ENCODE results near the gene CTCFL. TPM values are rescaled to one million over a fixed set of nuclear protein-coding genes. Genes with fewer than 3 reads are reported as not detected.

CTCFL gene
- total RNA-seq, 1 donor from 2014 or later, result not detected

GRCh38 chr20:57467742-57468141 is 57.2 kb downstream of the CTCFL start:
- no peaks in the 10 kb centered on the region for H3K4me1 ChIP-seq
- H3K36me3 ChIP-seq, result no peaks in the 10 kb centered on the region
- ATAC-seq (no peak), DNase-seq (peak; percentile 29)
- no peaks in the 10 kb centered on the region for H3K9me3 ChIP-seq
- H3K27me3 ChIP-seq, result no peaks in the 10 kb centered on the region
- no peak overlapping the region for H3K27ac ChIP-seq
- TF ChIP-seq CTCF (IDR thresholded peaks at IDR 0.05), result no peak
- no peak overlapping the region for H3K4me3 ChIP-seq
- intact Hi-C loops (cut with DNase I), result no loop called here

- no peaks in the 10 kb centered on the region for H3K27me3 ChIP-seq
- no peak overlapping the region for H3K27ac ChIP-seq
- H3K4me1 ChIP-seq, result no peaks in the 10 kb centered on the region
- intact Hi-C loops (cut with DNase I), result no loop called here
- no peak for ATAC-seq
- no peaks in the 10 kb centered on the region for H3K9me3 ChIP-seq
- no peak overlapping the region for H3K4me3 ChIP-seq
- H3K36me3 ChIP-seq, result no peaks in the 10 kb centered on the region
- no peak for DNase-seq
- peak; percentile 10 for TF ChIP-seq CTCF (IDR thresholded peaks at IDR 0.05)
These were observed 59.0 kb downstream of the CTCFL start for GRCh38 chr20:57465943-57466342.

- no peak for TF ChIP-seq CTCF (IDR thresholded peaks at IDR 0.05)
- intact Hi-C loops (cut with DNase I), result no loop called here
- H3K4me1 ChIP-seq, result no peaks in the 10 kb centered on the region
- H3K4me3 ChIP-seq, result no peak overlapping the region
- DNase-seq (no peak), ATAC-seq (no peak)
- H3K9me3 ChIP-seq, result no peaks in the 10 kb centered on the region
- no peaks in the 10 kb centered on the region for H3K27me3 ChIP-seq
- no peak overlapping the region for H3K27ac ChIP-seq
- no peaks in the 10 kb centered on the region for H3K36me3 ChIP-seq
These were observed 59.5 kb downstream of the CTCFL start for GRCh38 chr20:57465486-57465885.

- H3K4me1 ChIP-seq, result no peaks in the 10 kb centered on the region
- intact Hi-C loops (cut with DNase I), result no loop called here
- H3K9me3 ChIP-seq, result no peaks in the 10 kb centered on the region
- no peaks in the 10 kb centered on the region for H3K27me3 ChIP-seq
- no peaks in the 10 kb centered on the region for H3K36me3 ChIP-seq
- no peak overlapping the region for H3K27ac ChIP-seq
- peak; percentile 26 for TF ChIP-seq CTCF (IDR thresholded peaks at IDR 0.05)
- ATAC-seq (peak; percentile 84), DNase-seq (no peak)
- no peak overlapping the region for H3K4me3 ChIP-seq
These were observed 60.2 kb downstream of the CTCFL start for GRCh38 chr20:57464642-57465211.

- DNase-seq (no peak), ATAC-seq (no peak)
- Histone ChIP-seq H3K27me3 (no peaks in the 10 kb centered on the region), H3K4me1 (no peaks in the 10 kb centered on the region), H3K27ac (no peak overlapping the region), H3K4me3 (no peak overlapping the region), H3K9me3 (no peaks in the 10 kb centered on the region), H3K36me3 (no peaks in the 10 kb centered on the region)
- no peak for TF ChIP-seq CTCF (IDR thresholded peaks at IDR 0.05)
- intact Hi-C loops (cut with DNase I), result no loop called here
These were observed 62.2 kb downstream of the CTCFL start for GRCh38 chr20:57462781-57463180.

- intact Hi-C loops (cut with DNase I), result no loop called here
- no peak for DNase-seq
These were observed 63.2 kb downstream of the CTCFL start for GRCh38 chr20:57461726-57462125.

More at GRCh38 chr20:57461726-57462125, 63.2 kb downstream of the CTCFL start:
- Histone ChIP-seq H3K27me3 (no peaks in the 10 kb centered on the region), H3K9me3 (no peaks in the 10 kb centered on the region), H3K4me3 (no peak overlapping the region), H3K4me1 (no peaks in the 10 kb centered on the region), H3K27ac (no peak overlapping the region), H3K36me3 (no peaks in the 10 kb centered on the region)
- no peak for ATAC-seq
- TF ChIP-seq CTCF (IDR thresholded peaks at IDR 0.05), result no peak
